ENCODE data around the gene NR4A1.

NR4A1 gene

GRCh38 chr12:52010692-52011601, 40.3 kb upstream of the NR4A1 start:
- Histone ChIP-seq H3K36me3 (ENCODE audit: insufficient read depth, low read length) (peaks cover 27% of the 10 kb centered on the region), H2AFZ (ENCODE audit: low read depth, low read length) (no peak overlapping the region), H3K4me3 (ENCODE audit: low read length) (peak overlapping the region; percentile 13), H3K9me3 (ENCODE audit: low read length) (peaks cover 2% of the 10 kb centered on the region), H3K4me1 (ENCODE audit: insufficient read depth, low read length) (peaks cover 18% of the 10 kb centered on the region), H3K27me3 (ENCODE audit: insufficient read depth, low read length) (no peaks in the 10 kb centered on the region)

- H3K9me3 ChIP-seq (ENCODE audit: low read length) = no peaks in the 10 kb centered on the region
- no peak overlapping the region for H2AFZ ChIP-seq (ENCODE audit: low read depth, low read length)
- H3K4me1 ChIP-seq (ENCODE audit: insufficient read depth, low read length) = peaks cover 18% of the 10 kb centered on the region
- H3K36me3 ChIP-seq (ENCODE audit: insufficient read depth, low read length) = peaks cover 25% of the 10 kb centered on the region
- no peak overlapping the region for H3K4me3 ChIP-seq (ENCODE audit: low read length)
- no peaks in the 10 kb centered on the region for H3K27me3 ChIP-seq (ENCODE audit: insufficient read depth, low read length)
Observed at GRCh38 chr12:52011602-52012214, 39.5 kb upstream of the NR4A1 start.

GRCh38 chr12:52013626-52014310, 37.5 kb upstream of the NR4A1 start:
- Histone ChIP-seq H3K36me3 (ENCODE audit: insufficient read depth, low read length) (peaks cover 23% of the 10 kb centered on the region), H3K27me3 (ENCODE audit: insufficient read depth, low read length) (no peaks in the 10 kb centered on the region), H3K9me3 (ENCODE audit: low read length) (no peaks in the 10 kb centered on the region), H3K4me1 (ENCODE audit: insufficient read depth, low read length) (peaks cover 18% of the 10 kb centered on the region), H2AFZ (ENCODE audit: low read depth, low read length) (no peak overlapping the region), H3K4me3 (ENCODE audit: low read length) (no peak overlapping the region)

GRCh38 chr12:52014567-52015530, 36.4 kb upstream of the NR4A1 start:
- peaks cover 23% of the 10 kb centered on the region for H3K36me3 ChIP-seq (ENCODE audit: insufficient read depth, low read length)
- H2AFZ ChIP-seq (ENCODE audit: low read depth, low read length) = no peak overlapping the region
- no peaks in the 10 kb centered on the region for H3K27me3 ChIP-seq (ENCODE audit: insufficient read depth, low read length)
- peaks cover 12% of the 10 kb centered on the region for H3K4me1 ChIP-seq (ENCODE audit: insufficient read depth, low read length)
- H3K4me3 ChIP-seq (ENCODE audit: low read length) = no peak overlapping the region
- H3K9me3 ChIP-seq (ENCODE audit: low read length) = no peaks in the 10 kb centered on the region

- Histone ChIP-seq H2AFZ (ENCODE audit: low read depth, low read length) (no peak overlapping the region), H3K4me3 (ENCODE audit: low read length) (no peak overlapping the region), H3K36me3 (ENCODE audit: insufficient read depth, low read length) (peaks cover 23% of the 10 kb centered on the region), H3K4me1 (ENCODE audit: insufficient read depth, low read length) (peaks cover 8% of the 10 kb centered on the region), H3K27me3 (ENCODE audit: insufficient read depth, low read length) (no peaks in the 10 kb centered on the region), H3K9me3 (ENCODE audit: low read length) (no peaks in the 10 kb centered on the region)
Observed at GRCh38 chr12:52015532-52016041, 35.7 kb upstream of the NR4A1 start.

GRCh38 chr12:52018433-52019112, 32.7 kb upstream of the NR4A1 start:
- Histone ChIP-seq H3K4me1 (ENCODE audit: insufficient read depth, low read length) (peaks cover 3% of the 10 kb centered on the region), H3K27me3 (ENCODE audit: insufficient read depth, low read length) (peaks cover 9% of the 10 kb centered on the region), H2AFZ (ENCODE audit: low read depth, low read length) (no peak overlapping the region), H3K9me3 (ENCODE audit: low read length) (no peaks in the 10 kb centered on the region), H3K4me3 (ENCODE audit: low read length) (no peak overlapping the region), H3K36me3 (ENCODE audit: insufficient read depth, low read length) (peaks cover 10% of the 10 kb centered on the region)

GRCh38 chr12:52019113-52019770, 32.0 kb upstream of the NR4A1 start:
- Histone ChIP-seq H3K27me3 (ENCODE audit: insufficient read depth, low read length) (peaks cover 9% of the 10 kb centered on the region), H3K36me3 (ENCODE audit: insufficient read depth, low read length) (peaks cover 3% of the 10 kb centered on the region), H3K4me1 (ENCODE audit: insufficient read depth, low read length) (peaks cover 3% of the 10 kb centered on the region), H3K4me3 (ENCODE audit: low read length) (no peak overlapping the region), H2AFZ (ENCODE audit: low read depth, low read length) (no peak overlapping the region), H3K9me3 (ENCODE audit: low read length) (no peaks in the 10 kb centered on the region)

GRCh38 chr12:52020539-52021336, 30.5 kb upstream of the NR4A1 start:
- Histone ChIP-seq H3K27me3 (ENCODE audit: insufficient read depth, low read length) (peaks cover 9% of the 10 kb centered on the region), H3K36me3 (ENCODE audit: insufficient read depth, low read length) (no peaks in the 10 kb centered on the region), H3K9me3 (ENCODE audit: low read length) (no peaks in the 10 kb centered on the region), H2AFZ (ENCODE audit: low read depth, low read length) (no peak overlapping the region), H3K4me3 (ENCODE audit: low read length) (no peak overlapping the region), H3K4me1 (ENCODE audit: insufficient read depth, low read length) (peaks cover 3% of the 10 kb centered on the region)

- Histone ChIP-seq H3K9me3 (ENCODE audit: low read length) (no peaks in the 10 kb centered on the region), H3K4me3 (ENCODE audit: low read length) (peak overlapping the region; percentile 44), H3K27me3 (ENCODE audit: insufficient read depth, low read length) (peaks cover 9% of the 10 kb centered on the region), H3K36me3 (ENCODE audit: insufficient read depth, low read length) (no peaks in the 10 kb centered on the region), H3K4me1 (ENCODE audit: insufficient read depth, low read length) (peaks cover 8% of the 10 kb centered on the region), H2AFZ (ENCODE audit: low read depth, low read length) (peak overlapping the region; percentile 31)
Observed at GRCh38 chr12:52022841-52023181, 28.4 kb upstream of the NR4A1 start.

- no peaks in the 10 kb centered on the region for H3K36me3 ChIP-seq (ENCODE audit: insufficient read depth, low read length)
- H3K4me1 ChIP-seq (ENCODE audit: insufficient read depth, low read length) = peaks cover 8% of the 10 kb centered on the region
- H3K4me3 ChIP-seq (ENCODE audit: low read length) = peak overlapping the region; percentile 44
- no peaks in the 10 kb centered on the region for H3K9me3 ChIP-seq (ENCODE audit: low read length)
- H2AFZ ChIP-seq (ENCODE audit: low read depth, low read length) = peak overlapping the region; percentile 31
- peaks cover 9% of the 10 kb centered on the region for H3K27me3 ChIP-seq (ENCODE audit: insufficient read depth, low read length)
Observed at GRCh38 chr12:52023182-52023975, 27.9 kb upstream of the NR4A1 start.

Measured in neuron (in vitro differentiated cells).